Measurements from ENCODE around the gene JAK1. TPM values are rescaled to one million over a fixed set of nuclear protein-coding genes. Genes with fewer than 3 reads are reported as not detected.

Gene JAK1
- total RNA-seq, 3 donors from 2014 or later (not counting 1 experiment from before 2014, with no cell fraction given), result 507 to 626 (median 526) TPM

GRCh38 chr1:64938991-64939390, 27.4 kb downstream of the JAK1 start:
- no peak for DNase-seq
- TF ChIP-seq CTCF (IDR thresholded peaks at IDR 0.05), result no peak
- H3K4me3 Mint-ChIP-seq, result peak overlapping the region; percentile 33

GRCh38 chr1:64936956-64937355, 29.4 kb downstream of the JAK1 start:
- TF ChIP-seq CTCF (IDR thresholded peaks at IDR 0.05), result no peak
- H3K4me1 ChIP-seq (ENCODE audit: control insufficient read depth, insufficient read depth, low read length), result peaks cover 59% of the 10 kb centered on the region
- H3K27ac Mint-ChIP-seq, result peak overlapping the region; percentile 70 to 78

More at GRCh38 chr1:64938991-64939390, 27.4 kb downstream of the JAK1 start:
- H3K4me1 Mint-ChIP-seq, result peaks cover 79 to 85% of the 10 kb centered on the region in 2 donors
- peak overlapping the region; percentile 61 to 78 for H3K27ac Mint-ChIP-seq
- Histone ChIP-seq H3K27ac (ENCODE audit: low read length) (no peak overlapping the region), H3K4me3 (ENCODE audit: low read length) (no peak overlapping the region), H3K4me1 (ENCODE audit: control insufficient read depth, insufficient read depth, low read length) (peaks cover 43% of the 10 kb centered on the region), H3K9me3 (ENCODE audit: control insufficient read depth, insufficient read depth, low read length) (no peaks in the 10 kb centered on the region), H3K36me3 (ENCODE audit: control insufficient read depth, insufficient read depth, low read length) (peaks cover 2% of the 10 kb centered on the region), H3K27me3 (ENCODE audit: control insufficient read depth, insufficient read depth, low read length) (no peaks in the 10 kb centered on the region)
- intact Hi-C loops (cut with micrococcal nuclease), result loop anchor here (2.0 kb wide), 1 partner anchor 14 kb away; no protein-coding TSS in a partner anchor
- no peaks in the 10 kb centered on the region for H3K9me3 Mint-ChIP-seq
- ATAC-seq, result no peak
- WGBS (ENCODE audit: insufficient coverage), result 66% methylated on average over 2 of the region's 2 CpGs
- H3K36me3 Mint-ChIP-seq, result no peaks in the 10 kb centered on the region
- H3K27me3 Mint-ChIP-seq (ENCODE audit: low read depth in 2 of 2), result no peaks in the 10 kb centered on the region

GRCh38 chr1:64935551-64936155, 30.7 kb downstream of the JAK1 start:
- H3K27ac ChIP-seq (ENCODE audit: low read length), result peak overlapping the region; percentile 5
- Mint-ChIP-seq H3K27me3 (ENCODE audit: low read depth in 2 of 2) (no peaks in the 10 kb centered on the region), H3K9me3 (no peaks in the 10 kb centered on the region), H3K36me3 (no peaks in the 10 kb centered on the region), H3K4me3 (peak overlapping the region; percentile 60), H3K4me1 (peaks cover 92 to 96% of the 10 kb centered on the region in 2 donors), H3K27ac (peak overlapping the region; percentile 78 to 88)
- ATAC-seq (no peak), DNase-seq (no peak)
- peaks cover 4% of the 10 kb centered on the region for H3K36me3 ChIP-seq (ENCODE audit: control insufficient read depth, insufficient read depth, low read length)
- TF ChIP-seq CTCF (IDR thresholded peaks at IDR 0.05), result no peak
- peaks cover 57% of the 10 kb centered on the region for H3K4me1 ChIP-seq (ENCODE audit: control insufficient read depth, insufficient read depth, low read length)
- no peaks in the 10 kb centered on the region for H3K9me3 ChIP-seq (ENCODE audit: control insufficient read depth, insufficient read depth, low read length)
- intact Hi-C loops (cut with micrococcal nuclease), result no loop called here
- 85% methylated on average over 9 of the region's 9 CpGs for WGBS (ENCODE audit: insufficient coverage)
- no peak overlapping the region for H3K4me3 ChIP-seq (ENCODE audit: low read length)
- no peaks in the 10 kb centered on the region for H3K27me3 ChIP-seq (ENCODE audit: control insufficient read depth, insufficient read depth, low read length)

More at GRCh38 chr1:64936956-64937355, 29.4 kb downstream of the JAK1 start:
- H3K4me3 Mint-ChIP-seq, result peak overlapping the region; percentile 35
- no peaks in the 10 kb centered on the region for H3K9me3 ChIP-seq (ENCODE audit: control insufficient read depth, insufficient read depth, low read length)
- no peaks in the 10 kb centered on the region for H3K27me3 ChIP-seq (ENCODE audit: control insufficient read depth, insufficient read depth, low read length)
- 71% methylated on average over 1 of the region's 1 CpG for WGBS (ENCODE audit: insufficient coverage)
- H3K27me3 Mint-ChIP-seq (ENCODE audit: low read depth in 2 of 2), result no peaks in the 10 kb centered on the region
- no peaks in the 10 kb centered on the region for H3K36me3 Mint-ChIP-seq
- ATAC-seq (no peak), DNase-seq (no peak)
- no peak overlapping the region for H3K4me3 ChIP-seq (ENCODE audit: low read length)
- H3K36me3 ChIP-seq (ENCODE audit: control insufficient read depth, insufficient read depth, low read length), result peaks cover 2% of the 10 kb centered on the region
- no peak overlapping the region for H3K27ac ChIP-seq (ENCODE audit: low read length)
- H3K4me1 Mint-ChIP-seq, result peaks cover 87 to 92% of the 10 kb centered on the region in 2 donors
- no peaks in the 10 kb centered on the region for H3K9me3 Mint-ChIP-seq
- intact Hi-C loops (cut with micrococcal nuclease), result no loop called here

- TF ChIP-seq CTCF (IDR thresholded peaks at IDR 0.05), result no peak
- H3K27ac ChIP-seq (ENCODE audit: low read length), result no peak overlapping the region
- Mint-ChIP-seq H3K4me3 (peak overlapping the region; percentile 49), H3K36me3 (no peaks in the 10 kb centered on the region), H3K27ac (peak overlapping the region; percentile 78 to 88), H3K27me3 (ENCODE audit: low read depth in 2 of 2) (no peaks in the 10 kb centered on the region), H3K4me1 (peaks cover 92 to 96% of the 10 kb centered on the region in 2 donors), H3K9me3 (no peaks in the 10 kb centered on the region)
- intact Hi-C loops (cut with micrococcal nuclease), result no loop called here
- no peak overlapping the region for H3K4me3 ChIP-seq (ENCODE audit: low read length)
- H3K9me3 ChIP-seq (ENCODE audit: control insufficient read depth, insufficient read depth, low read length), result no peaks in the 10 kb centered on the region
- H3K36me3 ChIP-seq (ENCODE audit: control insufficient read depth, insufficient read depth, low read length), result peaks cover 4% of the 10 kb centered on the region
- ATAC-seq (no peak), DNase-seq (no peak)
- peaks cover 51% of the 10 kb centered on the region for H3K4me1 ChIP-seq (ENCODE audit: control insufficient read depth, insufficient read depth, low read length)
- no peaks in the 10 kb centered on the region for H3K27me3 ChIP-seq (ENCODE audit: control insufficient read depth, insufficient read depth, low read length)
- no CpG with 5 or more reads among the region's 1 CpG for WGBS (ENCODE audit: insufficient coverage)
Measured at GRCh38 chr1:64934878-64935275, 31.5 kb downstream of the JAK1 start.
